HepG2 (cell line): Measurements from ENCODE around the gene DPM2. TPM values are rescaled to one million over a fixed set of nuclear protein-coding genes. Genes with fewer than 3 reads are reported as not detected.

Source experiments
- AGO2 ChIP-seq: fragments of 200-400 bp; formaldehyde crosslinking; optimal IDR thresholded peaks from 2 replicates; pipeline ENCODE3; 2017; ENCODE audit warnings: mild to moderate bottlenecking, low read depth, low read length, moderate library complexity
- CEBPG ChIP-seq: IDR thresholded peaks from 2 replicates; pipeline ENCODE4 v1.6.1; 2016
- GATAD1 ChIP-seq: IDR thresholded peaks from 2 replicates; pipeline ENCODE4 v1.6.1; 2016; ENCODE audit warnings: missing genetic modification reagents, missing compliant biosample characterization
- HDAC2 ChIP-seq: sonication (generic); formaldehyde crosslinking; IDR thresholded peaks from 2 replicates; pipeline ENCODE4 v1.4.0; 2020; ENCODE audit warnings: missing genetic modification reagents
- KLF16 ChIP-seq, 2 experiments: sonication (generic) in 1 of 2; formaldehyde crosslinking in 1 of 2; IDR thresholded peaks; 2 replicates each; pipeline versions ENCODE4 v1.6.1 to v1.8.0; 2016 to 2023; ENCODE audit warnings: missing genetic modification reagents in 2 of 2, missing compliant biosample characterization in 1 of 2
- LCORL ChIP-seq, 2 experiments: fragments of 450-650 bp in 1 of 2; sonication (generic) in 1 of 2; formaldehyde crosslinking in 1 of 2; IDR thresholded peaks; 2 replicates each; pipeline versions ENCODE4 v1.5.0 to v1.6.1; 2017 to 2020; ENCODE audit warnings: antibody characterized with exemption in 1 of 2, missing genetic modification reagents in 1 of 2
- TAF1 ChIP-seq: sonication (generic); formaldehyde crosslinking; IDR thresholded peaks from 2 replicates; pipeline ENCODE4 v1.4.0; 2020; ENCODE audit warnings: missing genetic modification reagents
- TBX2 ChIP-seq: sonication (generic); formaldehyde crosslinking; IDR thresholded peaks from 2 replicates; pipeline ENCODE4 v1.5.0; 2020; ENCODE audit warnings: missing genetic modification reagents, mild to moderate bottlenecking, borderline replicate concordance
- TEAD3 ChIP-seq: optimal IDR thresholded peaks from 2 replicates; pipeline ENCODE3; 2016; ENCODE audit warnings: borderline replicate concordance
- U2AF1 ChIP-seq: fragments of 200-400 bp; formaldehyde crosslinking; optimal IDR thresholded peaks from 2 replicates; pipeline ENCODE3; 2017; ENCODE audit warnings: mild to moderate bottlenecking, low read depth, low read length
- ZGPAT ChIP-seq: IDR thresholded peaks from 2 replicates; pipeline ENCODE4 v1.6.1; 2016; ENCODE audit warnings: mild to moderate bottlenecking
- ZNF121 ChIP-seq: sonication (generic); formaldehyde crosslinking; IDR thresholded peaks from 2 replicates; pipeline ENCODE4 v1.5.0; 2020; ENCODE audit warnings: mild to moderate bottlenecking, missing genetic modification reagents
- ZNF350 ChIP-seq: sonication (generic); formaldehyde crosslinking; IDR thresholded peaks from 2 replicates; pipeline ENCODE4 v1.4.0; 2020; ENCODE audit warnings: mild to moderate bottlenecking, low read depth, missing genetic modification reagents, borderline replicate concordance
- ZNF430 ChIP-seq: sonication (generic); formaldehyde crosslinking; IDR thresholded peaks from 2 replicates; pipeline ENCODE4 v1.9.0; 2021; ENCODE audit warnings: mild to moderate bottlenecking, missing genetic modification reagents
- ZNF550 ChIP-seq: sonication (generic); formaldehyde crosslinking; IDR thresholded peaks from 2 replicates; pipeline ENCODE4 v1.4.0; 2020; ENCODE audit warnings: mild to moderate bottlenecking, missing genetic modification reagents, borderline replicate concordance
- ZNF614 ChIP-seq: IDR thresholded peaks from 2 replicates; pipeline ENCODE4 v1.6.1; 2018; ENCODE audit warnings: missing biosample characterization, missing genetic modification reagents, inconsistent platforms, borderline replicate concordance
- ZNF770 ChIP-seq: sonication (generic); formaldehyde crosslinking; IDR thresholded peaks from 2 replicates; pipeline ENCODE4 v1.5.0; 2020; ENCODE audit warnings: mild to moderate bottlenecking, missing genetic modification reagents
- polyA plus RNA-seq, 8 experiments: library from polyadenylated mRNA; depleted of rRNA in 3 of 8; stranded (reverse) in 7 of 8; unstranded in 1 of 8; fragments of >200 nt; fragmentation: Illumina TruSeq in 4 of 8; extraction: Trizol in 4 of 8; gene quantifications; 2 replicates each; pipeline versions ENCODE4 v1.2.1 to v1.2.3, GENCODE V29; 2011 to 2016; ENCODE audit warnings: low read depth in 4 of 8, missing spikeins in 1 of 8, mixed read lengths in 1 of 8; ENCODE audit not compliant: insufficient read depth in 1 of 8
- total RNA-seq, 5 experiments: library from RNA; depleted of rRNA; stranded (reverse); fragments of >200 nt; fragmentation: Illumina TruSeq; extraction: Trizol; gene quantifications; 2 replicates each; pipeline ENCODE4 v1.2.3, GENCODE V29; 2016; ENCODE audit warnings: low read depth in 1 of 5
- TF ChIP-seq, protein P1 (sequence below): sonication (generic); formaldehyde crosslinking; conservative IDR thresholded peaks from 2 replicates; pipeline ENCODE4 v1.8.0; 2022; ENCODE audit warnings: mild to moderate bottlenecking, moderate library complexity, missing genetic modification reagents
- TF ChIP-seq, protein P2 (sequence below): sonication (generic); formaldehyde crosslinking; IDR thresholded peaks from 2 replicates; pipeline ENCODE4 v1.8.0; 2022; ENCODE audit warnings: mild to moderate bottlenecking, missing genetic modification reagents, borderline replicate concordance
- TF ChIP-seq, protein P3 (sequence below): sonication (generic); formaldehyde crosslinking; IDR thresholded peaks from 2 replicates; pipeline ENCODE4 v1.4.0; 2020; ENCODE audit warnings: mild to moderate bottlenecking, missing genetic modification reagents

The DPM2 gene
- total and polyA plus RNA-seq, 2 of the 13 experiments (the other 11 are each of a cell fraction or from before 2014, with no cell fraction given) = 24.8 to 35.3 TPM

- TF ChIP-seq GATAD1 = 0 out of 2 replicates have a peak, but pooled peaks have one; percentile 12
- TF ChIP-seq ZNF770 (CRISPR knock-in tag) = peak; percentile 43; the same call in 1 of the 2 replicates
- TF ChIP-seq ZGPAT (CRISPR knock-in tag) = peak; percentile 9; the same call in 1 of the 2 replicates
- peak; percentile 72; the same call in 1 of the 2 replicates for TF ChIP-seq ZNF430 (CRISPR knock-in tag)
- peak; percentile 96 for TF ChIP-seq LCORL (IDR thresholded peaks at IDR 0.05)
- peak; percentile 45; the same call in 1 of the 2 replicates for TF ChIP-seq LCORL (CRISPR knock-in tag; IDR thresholded peaks at IDR 0.05)
- TF ChIP-seq U2AF1 = peak; percentile 67
- peak; percentile 2; the same call in 1 of the 2 replicates for TF ChIP-seq TAF1
- 0 out of 2 replicates have a peak, but pooled peaks have one; percentile 44 for TF ChIP-seq ZNF350 (CRISPR knock-in tag)
- TF ChIP-seq ZNF121 (CRISPR knock-in tag) = peak; percentile 5; the same call in 1 of the 2 replicates
- 0 out of 2 replicates have a peak, but pooled peaks have one; percentile 17 for TF ChIP-seq ZNF614
- TF ChIP-seq TEAD3 (CRISPR knock-in tag) = peak; percentile 43
- TF ChIP-seq HDAC2 = 0 out of 2 replicates have a peak, but pooled peaks have one; percentile 10
- peak; percentile 52; the same call in 1 of the 2 replicates for TF ChIP-seq CEBPG (CRISPR knock-in tag)
- TF ChIP-seq TBX2 = peak; percentile 32; the same call in 1 of the 2 replicates
- TF ChIP-seq, protein P1, sequence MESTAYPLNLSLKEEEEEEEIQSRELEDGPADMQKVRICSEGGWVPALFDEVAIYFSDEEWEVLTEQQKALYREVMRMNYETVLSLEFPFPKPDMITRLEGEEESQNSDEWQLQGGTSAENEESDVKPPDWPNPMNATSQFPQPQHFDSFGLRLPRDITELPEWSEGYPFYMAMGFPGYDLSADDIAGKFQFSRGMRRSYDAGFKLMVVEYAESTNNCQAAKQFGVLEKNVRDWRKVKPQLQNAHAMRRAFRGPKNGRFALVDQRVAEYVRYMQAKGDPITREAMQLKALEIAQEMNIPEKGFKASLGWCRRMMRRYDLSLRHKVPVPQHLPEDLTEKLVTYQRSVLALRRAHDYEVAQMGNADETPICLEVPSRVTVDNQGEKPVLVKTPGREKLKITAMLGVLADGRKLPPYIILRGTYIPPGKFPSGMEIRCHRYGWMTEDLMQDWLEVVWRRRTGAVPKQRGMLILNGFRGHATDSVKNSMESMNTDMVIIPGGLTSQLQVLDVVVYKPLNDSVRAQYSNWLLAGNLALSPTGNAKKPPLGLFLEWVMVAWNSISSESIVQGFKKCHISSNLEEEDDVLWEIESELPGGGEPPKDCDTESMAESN (CRISPR knock-in tag) = 0 out of 2 replicates have a peak, but pooled peaks have one; percentile 36
- TF ChIP-seq KLF16 (CRISPR knock-in tag; IDR thresholded peaks at IDR 0.05) = peak in 1 of 2 experiments; percentile 30; a peak in 1 of 4 replicates
- TF ChIP-seq, protein P2, sequence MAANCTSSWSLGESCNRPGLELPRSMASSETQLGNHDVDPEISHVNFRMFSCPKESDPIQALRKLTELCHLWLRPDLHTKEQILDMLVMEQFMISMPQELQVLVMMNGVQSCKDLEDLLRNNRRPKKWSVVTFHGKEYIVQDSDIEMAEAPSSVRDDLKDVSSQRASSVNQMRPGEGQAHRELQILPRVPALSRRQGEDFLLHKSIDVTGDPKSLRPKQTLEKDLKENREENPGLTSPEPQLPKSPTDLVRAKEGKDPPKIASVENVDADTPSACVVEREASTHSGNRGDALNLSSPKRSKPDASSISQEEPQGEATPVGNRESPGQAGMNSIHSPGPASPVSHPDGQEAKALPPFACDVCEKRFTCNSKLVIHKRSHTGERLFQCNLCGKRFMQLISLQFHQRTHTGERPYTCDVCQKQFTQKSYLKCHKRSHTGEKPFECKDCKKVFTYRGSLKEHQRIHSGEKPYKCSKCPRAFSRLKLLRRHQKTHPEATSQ = 0 out of 2 replicates have a peak, but pooled peaks have one; percentile 51
- no peak for TF ChIP-seq ZNF550 (CRISPR knock-in tag)
- TF ChIP-seq, protein P3, sequence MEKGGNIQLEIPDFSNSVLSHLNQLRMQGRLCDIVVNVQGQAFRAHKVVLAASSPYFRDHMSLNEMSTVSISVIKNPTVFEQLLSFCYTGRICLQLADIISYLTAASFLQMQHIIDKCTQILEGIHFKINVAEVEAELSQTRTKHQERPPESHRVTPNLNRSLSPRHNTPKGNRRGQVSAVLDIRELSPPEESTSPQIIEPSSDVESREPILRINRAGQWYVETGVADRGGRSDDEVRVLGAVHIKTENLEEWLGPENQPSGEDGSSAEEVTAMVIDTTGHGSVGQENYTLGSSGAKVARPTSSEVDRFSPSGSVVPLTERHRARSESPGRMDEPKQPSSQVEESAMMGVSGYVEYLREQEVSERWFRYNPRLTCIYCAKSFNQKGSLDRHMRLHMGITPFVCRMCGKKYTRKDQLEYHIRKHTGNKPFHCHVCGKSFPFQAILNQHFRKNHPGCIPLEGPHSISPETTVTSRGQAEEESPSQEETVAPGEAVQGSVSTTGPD (CRISPR knock-in tag) = no peak
- peak; percentile 6 for TF ChIP-seq AGO2
Measured at GRCh38 chr9:127979333-127980059, 41.8 kb upstream of the DPM2 start (continued).
